ENCODE data around the gene BNC1. TPM values are rescaled to one million over a fixed set of nuclear protein-coding genes. Genes with fewer than 3 reads are reported as not detected.

The BNC1 gene
- total RNA-seq, 1 donor from 2014 or later = 1.1 TPM

DNA sequence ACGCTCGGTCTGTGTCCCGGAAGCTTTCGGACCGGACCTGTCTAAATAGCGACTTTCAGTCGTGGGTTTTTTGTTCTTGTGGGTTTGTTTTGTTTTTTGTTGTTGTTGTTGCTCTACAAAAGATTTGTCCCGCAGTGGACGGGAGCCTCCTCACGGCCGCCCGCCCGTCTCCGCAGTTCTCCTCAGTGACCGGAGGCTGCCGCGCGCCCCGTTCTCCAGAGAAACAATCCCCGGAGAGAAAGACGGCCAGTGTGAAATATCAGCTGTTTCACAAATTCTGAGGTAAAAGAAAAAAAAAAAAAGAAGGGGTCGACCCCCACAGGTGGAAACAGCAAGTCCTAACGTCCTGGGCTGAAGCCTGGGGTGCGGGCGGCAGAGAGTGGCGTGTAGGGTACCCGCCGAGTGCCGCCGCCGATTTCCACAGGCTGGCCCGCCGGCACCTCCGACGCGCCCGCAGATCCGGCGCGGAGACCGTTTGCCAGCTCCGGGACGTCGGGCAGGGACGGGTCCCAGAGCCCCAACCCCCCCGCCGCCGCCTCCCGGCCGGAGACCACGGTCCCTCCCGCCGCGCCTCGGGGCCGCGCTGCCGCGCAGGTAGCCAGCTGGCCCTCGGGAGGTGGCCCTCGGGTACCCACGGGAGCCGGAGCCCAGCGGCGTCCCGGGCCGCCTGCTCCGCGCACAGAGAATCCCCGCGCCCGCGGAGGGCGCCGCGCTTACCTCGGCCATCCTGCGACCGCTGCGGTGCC is 478 bp downstream of the BNC1 start:
- H3K27ac Mint-ChIP-seq (ENCODE audit: unreplicated experiment) = no peak overlapping the region
- peaks cover 14% of the 10 kb centered on the region for H3K4me1 Mint-ChIP-seq (ENCODE audit: low read depth, unreplicated experiment)
- peaks cover 20% of the 10 kb centered on the region for H3K27me3 Mint-ChIP-seq (ENCODE audit: unreplicated experiment)
- peak overlapping the region; percentile 91 for H3K4me3 Mint-ChIP-seq (ENCODE audit: unreplicated experiment)
- TF ChIP-seq, protein P1, sequence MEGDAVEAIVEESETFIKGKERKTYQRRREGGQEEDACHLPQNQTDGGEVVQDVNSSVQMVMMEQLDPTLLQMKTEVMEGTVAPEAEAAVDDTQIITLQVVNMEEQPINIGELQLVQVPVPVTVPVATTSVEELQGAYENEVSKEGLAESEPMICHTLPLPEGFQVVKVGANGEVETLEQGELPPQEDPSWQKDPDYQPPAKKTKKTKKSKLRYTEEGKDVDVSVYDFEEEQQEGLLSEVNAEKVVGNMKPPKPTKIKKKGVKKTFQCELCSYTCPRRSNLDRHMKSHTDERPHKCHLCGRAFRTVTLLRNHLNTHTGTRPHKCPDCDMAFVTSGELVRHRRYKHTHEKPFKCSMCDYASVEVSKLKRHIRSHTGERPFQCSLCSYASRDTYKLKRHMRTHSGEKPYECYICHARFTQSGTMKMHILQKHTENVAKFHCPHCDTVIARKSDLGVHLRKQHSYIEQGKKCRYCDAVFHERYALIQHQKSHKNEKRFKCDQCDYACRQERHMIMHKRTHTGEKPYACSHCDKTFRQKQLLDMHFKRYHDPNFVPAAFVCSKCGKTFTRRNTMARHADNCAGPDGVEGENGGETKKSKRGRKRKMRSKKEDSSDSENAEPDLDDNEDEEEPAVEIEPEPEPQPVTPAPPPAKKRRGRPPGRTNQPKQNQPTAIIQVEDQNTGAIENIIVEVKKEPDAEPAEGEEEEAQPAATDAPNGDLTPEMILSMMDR (IDR thresholded peaks at IDR 0.05; ENCODE audit: partially characterized antibody, unreplicated experiment) = no peak
- peak; percentile 43 for DNase-seq
- peaks cover 9% of the 10 kb centered on the region for H3K9me3 Mint-ChIP-seq (ENCODE audit: unreplicated experiment)
- H3K36me3 Mint-ChIP-seq (ENCODE audit: unreplicated experiment) = peaks cover 6% of the 10 kb centered on the region

DNA sequence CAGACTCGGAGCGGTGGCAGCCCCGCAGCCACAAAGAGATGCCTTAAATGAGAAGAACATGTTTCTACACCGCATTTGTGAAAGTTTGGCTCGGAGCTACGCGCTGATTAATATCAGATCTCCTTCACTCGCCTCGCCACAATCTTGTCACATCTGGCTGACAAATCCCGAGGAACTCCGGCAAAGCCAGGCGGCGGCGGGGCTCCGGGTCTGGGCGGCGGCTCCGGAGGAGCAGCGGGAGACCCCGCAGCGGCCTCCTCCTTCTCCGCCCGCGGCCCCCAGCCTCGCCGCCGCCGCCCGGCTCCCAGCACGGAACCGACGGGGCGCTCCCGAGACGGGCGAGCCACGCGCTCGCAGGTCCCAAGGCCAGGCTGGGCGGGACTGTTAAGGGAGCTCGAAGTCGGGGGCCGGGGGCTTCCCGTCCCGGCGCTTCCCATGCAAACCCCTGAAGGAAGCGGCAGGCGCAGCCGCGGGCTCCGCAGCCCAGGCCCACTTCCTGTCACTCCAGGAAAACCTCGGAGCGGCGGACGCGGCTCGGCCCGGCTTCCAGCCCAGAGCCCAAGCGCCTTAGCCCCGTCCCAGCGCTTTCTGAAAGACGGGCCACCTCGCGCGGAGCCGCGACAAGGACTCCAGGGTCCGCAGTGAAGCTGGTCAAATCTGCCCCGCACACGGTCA is 1.2 kb downstream of the BNC1 start:
- peak overlapping the region; percentile 19 for H3K27ac Mint-ChIP-seq (ENCODE audit: unreplicated experiment)
- peaks cover 9% of the 10 kb centered on the region for H3K9me3 Mint-ChIP-seq (ENCODE audit: unreplicated experiment)
- H3K27me3 Mint-ChIP-seq (ENCODE audit: unreplicated experiment) = peaks cover 20% of the 10 kb centered on the region
- TF ChIP-seq, protein P1 (IDR thresholded peaks at IDR 0.05; ENCODE audit: partially characterized antibody, unreplicated experiment) = no peak
- DNase-seq = peak; percentile 50
- H3K4me1 Mint-ChIP-seq (ENCODE audit: low read depth, unreplicated experiment) = peaks cover 14% of the 10 kb centered on the region
- peaks cover 6% of the 10 kb centered on the region for H3K36me3 Mint-ChIP-seq (ENCODE audit: unreplicated experiment)
- H3K4me3 Mint-ChIP-seq (ENCODE audit: unreplicated experiment) = peak overlapping the region; percentile 91

DNA sequence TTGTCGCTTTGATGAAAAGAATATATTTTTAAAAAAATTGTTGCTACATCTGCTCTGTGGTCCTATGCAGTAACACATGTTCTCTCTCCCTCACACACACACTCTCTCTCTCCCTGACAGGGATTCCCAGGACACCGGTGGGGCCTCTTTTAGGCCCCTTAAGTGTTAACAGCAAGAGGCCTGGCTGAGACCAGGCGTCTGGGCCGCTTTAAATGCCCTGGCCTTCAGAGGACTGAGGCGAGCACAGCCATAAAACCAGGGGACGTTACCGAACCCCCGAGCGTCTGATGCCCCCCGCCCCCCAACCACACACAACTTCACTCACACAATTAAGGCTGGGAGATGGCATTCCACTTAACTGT is 1.7 kb downstream of the BNC1 start:
- Mint-ChIP-seq H3K36me3 (ENCODE audit: unreplicated experiment) (peaks cover 6% of the 10 kb centered on the region), H3K4me3 (ENCODE audit: unreplicated experiment) (peak overlapping the region; percentile 86), H3K27ac (ENCODE audit: unreplicated experiment) (peak overlapping the region; percentile 19), H3K4me1 (ENCODE audit: low read depth, unreplicated experiment) (peaks cover 14% of the 10 kb centered on the region), H3K27me3 (ENCODE audit: unreplicated experiment) (peaks cover 20% of the 10 kb centered on the region), H3K9me3 (ENCODE audit: unreplicated experiment) (peaks cover 9% of the 10 kb centered on the region)
- TF ChIP-seq, protein P1 (IDR thresholded peaks at IDR 0.05; ENCODE audit: partially characterized antibody, unreplicated experiment) = no peak
- peak; percentile 63 for DNase-seq

DNA sequence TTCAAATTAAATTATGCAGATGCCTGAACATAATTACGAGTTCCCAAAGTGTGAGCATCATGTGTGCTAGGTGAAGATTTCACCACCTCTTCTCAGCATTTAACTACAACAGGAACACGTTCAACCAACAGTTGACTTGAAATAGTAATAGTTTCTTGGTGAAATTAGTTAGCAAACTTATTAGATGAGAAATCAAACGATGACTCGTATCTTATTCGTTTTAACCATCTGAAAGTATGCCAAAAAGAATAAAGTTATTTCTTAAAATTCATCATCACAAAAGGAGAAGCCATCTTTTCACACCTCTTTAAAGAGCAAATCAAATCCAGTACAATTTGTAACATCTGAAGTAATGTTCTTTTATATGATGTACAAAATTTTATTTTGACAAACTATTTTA is 2.3 kb downstream of the BNC1 start:
- Mint-ChIP-seq H3K4me1 (ENCODE audit: low read depth, unreplicated experiment) (peaks cover 14% of the 10 kb centered on the region), H3K36me3 (ENCODE audit: unreplicated experiment) (peaks cover 6% of the 10 kb centered on the region), H3K27me3 (ENCODE audit: unreplicated experiment) (peaks cover 20% of the 10 kb centered on the region), H3K27ac (ENCODE audit: unreplicated experiment) (no peak overlapping the region), H3K9me3 (ENCODE audit: unreplicated experiment) (peaks cover 9% of the 10 kb centered on the region), H3K4me3 (ENCODE audit: unreplicated experiment) (peak overlapping the region; percentile 42)
- no peak for DNase-seq
- TF ChIP-seq, protein P1 (IDR thresholded peaks at IDR 0.05; ENCODE audit: partially characterized antibody, unreplicated experiment) = no peak

DNA sequence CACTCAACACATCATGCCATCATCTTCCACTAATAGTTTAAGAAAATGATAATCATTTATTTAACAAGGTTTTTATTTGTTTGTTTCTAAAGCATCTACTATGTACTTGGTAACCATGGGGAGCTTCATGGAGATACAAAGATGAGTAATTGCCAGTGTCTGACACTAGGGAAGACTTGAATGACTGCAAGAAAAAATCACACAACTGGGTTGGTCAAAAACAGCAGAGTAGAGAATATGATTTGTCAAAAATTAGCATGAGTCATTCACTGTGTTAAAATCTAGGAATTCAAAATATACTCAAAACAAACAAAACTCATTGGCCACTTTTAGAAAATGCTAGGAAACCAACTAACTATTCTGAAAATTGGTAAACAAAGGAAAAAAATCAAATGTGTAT is 6.3 kb downstream of the BNC1 start:
- peaks cover 6% of the 10 kb centered on the region for H3K9me3 Mint-ChIP-seq (ENCODE audit: unreplicated experiment)
- H3K36me3 Mint-ChIP-seq (ENCODE audit: unreplicated experiment) = no peaks in the 10 kb centered on the region
- peaks cover 14% of the 10 kb centered on the region for H3K4me1 Mint-ChIP-seq (ENCODE audit: low read depth, unreplicated experiment)
- H3K27ac Mint-ChIP-seq (ENCODE audit: unreplicated experiment) = no peak overlapping the region
- peaks cover 3% of the 10 kb centered on the region for H3K27me3 Mint-ChIP-seq (ENCODE audit: unreplicated experiment)
- H3K4me3 Mint-ChIP-seq (ENCODE audit: unreplicated experiment) = no peak overlapping the region
- DNase-seq = no peak
- TF ChIP-seq, protein P1 (IDR thresholded peaks at IDR 0.05; ENCODE audit: partially characterized antibody, unreplicated experiment) = no peak

Data from glutamatergic neuron (in vitro differentiated cells).